ENCODE results near the gene PGAM5. TPM values are rescaled to one million over a fixed set of nuclear protein-coding genes. Genes with fewer than 3 reads are reported as not detected.
A peak's percentile ranks its signal among the peaks of the same experiment; 100 is the strongest.

Gene PGAM5
- total and polyA plus RNA-seq, 9 of the 15 experiments (the other 6 are each of a cell fraction or from before 2014, with no cell fraction given), result 7.4 to 121 (median 69.5) TPM

DNA sequence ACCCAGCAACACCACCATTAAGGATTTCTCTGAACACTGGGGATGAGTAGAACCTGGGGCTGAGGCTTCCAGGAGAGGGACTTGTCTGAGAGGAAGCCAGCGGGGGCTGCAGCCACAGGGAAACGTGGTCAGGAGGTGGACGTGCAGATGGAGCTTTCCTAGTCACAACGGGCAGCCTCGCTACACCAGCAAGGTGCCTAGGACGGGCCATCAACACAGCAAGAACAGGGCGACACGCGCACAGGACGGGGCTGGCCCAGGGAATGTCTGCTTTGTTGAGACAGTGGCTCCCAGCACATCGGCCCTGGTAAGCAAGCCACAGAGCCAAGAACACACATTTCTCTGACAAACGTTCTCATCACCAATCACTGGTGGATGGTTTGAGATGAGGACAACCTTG lies 25.7 kb downstream of the PGAM5 start (continued):
- TF ChIP-seq CLOCK (CRISPR knock-in tag; IDR thresholded peaks at IDR 0.05; ENCODE audit: borderline replicate concordance) (no peak), KLF16 (IDR thresholded peaks at IDR 0.05) (no peak), ZNF830 (CRISPR knock-in tag; IDR thresholded peaks at IDR 0.05) (no peak), U2AF2 (optimal IDR thresholded peaks at IDR 0.05; ENCODE audit: low read depth, low read length) (no peak), ZNF253 (CRISPR knock-in tag; conservative IDR thresholded peaks at IDR 0.05) (no peak), CXXC5 (CRISPR knock-in tag; IDR thresholded peaks at IDR 0.05) (no peak)

DNA sequence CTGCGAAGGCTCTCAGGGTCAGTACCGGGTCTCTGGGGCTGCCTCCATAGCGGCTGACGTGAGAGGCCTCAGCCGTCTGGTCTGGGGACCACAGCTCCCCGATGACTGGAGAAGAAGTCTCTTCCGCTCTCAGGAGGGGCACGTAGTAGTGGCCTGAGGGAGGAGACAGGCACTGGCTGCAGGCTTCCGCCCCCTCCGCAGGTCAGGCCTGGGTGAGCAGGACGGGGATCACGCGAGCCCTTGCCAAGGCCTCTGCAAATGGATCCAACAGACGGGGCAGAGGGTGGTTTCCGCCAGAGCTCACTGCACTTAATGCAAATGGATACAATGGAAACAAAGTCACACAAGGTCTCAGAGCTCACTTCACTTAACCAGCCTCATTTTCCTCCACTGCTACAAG lies 26.3 kb downstream of the PGAM5 start:
- ATAC-seq (no peak), DNase-seq (ENCODE audit: extremely low read depth in 1 of 4, low spot score in 3 of 4) (no peak), FAIRE-seq (no peak)
- intact Hi-C loops (cut with micrococcal nuclease), result no loop called here
- Histone ChIP-seq H3K36me3 (ENCODE audit: control insufficient read depth, insufficient read depth, low read length) (peaks cover 93% of the 10 kb centered on the region), H3K27ac (ENCODE audit: extremely low read depth, low read depth, low read length) (no peak overlapping the region), H3K4me2 (ENCODE audit: insufficient read depth, low read length) (no peak overlapping the region), H3K9me3 (replicated peaks; ENCODE audit: control insufficient read depth, insufficient read depth, low read depth, low read length) (no peaks in the 10 kb centered on the region), H3K4me1 (replicated peaks in 1 of 2; ENCODE audit: control insufficient read depth in 2 of 2, insufficient read depth in 2 of 2, low read length in 2 of 2) (no peaks in the 10 kb centered on the region), H3K27me3 (ENCODE audit: control insufficient read depth in 2 of 2, insufficient read depth in 2 of 2, low read length in 2 of 2) (no peaks in the 10 kb centered on the region), H3K79me2 (ENCODE audit: control insufficient read depth, insufficient read depth, low read length) (no peaks in the 10 kb centered on the region), H3K9me1 (ENCODE audit: control insufficient read depth, insufficient read depth, low read length) (no peaks in the 10 kb centered on the region), H2AFZ (ENCODE audit: low read depth, low read length) (no peak overlapping the region), H4K20me1 (replicated peaks; ENCODE audit: control insufficient read depth, insufficient read depth, low read length) (no peaks in the 10 kb centered on the region), H3K9ac (ENCODE audit: insufficient read depth in 1 of 2, low read depth in 2 of 2, low read length in 2 of 2) (no peak overlapping the region; a peak in 1 of 4 replicates), H3K4me3 (no peak overlapping the region)
- 96% methylated on average over 8 of the region's 15 CpGs for WGBS (ENCODE audit: insufficient coverage, low coverage, missing lambda C conversion rate)
- in situ Hi-C loops (cut with MboI), result no loop called here
- POLR2A ChIA-PET, result no interaction called here
- TF ChIP-seq CHCHD3 (CRISPR knock-in tag; IDR thresholded peaks at IDR 0.05), result no peak
- peak; percentile 44; the same call in 1 of the 2 replicates for TF ChIP-seq POLR2G (IDR thresholded peaks at IDR 0.05; ENCODE audit: low read depth, low read length)
- CTCF ChIA-PET (ENCODE audit: low intra/inter-chr PET ratio), result no interaction called here
- BruUV-seq (replicated peaks), result no TSS peak
